ENCODE data around the gene ITPR2.

The ITPR2 gene

GRCh38 chr12:26871985-26872384 is 39.0 kb upstream of the ITPR2 start:
- no peaks in the 10 kb centered on the region for H3K27me3 ChIP-seq
- H3K27ac ChIP-seq: no peak overlapping the region

DNA sequence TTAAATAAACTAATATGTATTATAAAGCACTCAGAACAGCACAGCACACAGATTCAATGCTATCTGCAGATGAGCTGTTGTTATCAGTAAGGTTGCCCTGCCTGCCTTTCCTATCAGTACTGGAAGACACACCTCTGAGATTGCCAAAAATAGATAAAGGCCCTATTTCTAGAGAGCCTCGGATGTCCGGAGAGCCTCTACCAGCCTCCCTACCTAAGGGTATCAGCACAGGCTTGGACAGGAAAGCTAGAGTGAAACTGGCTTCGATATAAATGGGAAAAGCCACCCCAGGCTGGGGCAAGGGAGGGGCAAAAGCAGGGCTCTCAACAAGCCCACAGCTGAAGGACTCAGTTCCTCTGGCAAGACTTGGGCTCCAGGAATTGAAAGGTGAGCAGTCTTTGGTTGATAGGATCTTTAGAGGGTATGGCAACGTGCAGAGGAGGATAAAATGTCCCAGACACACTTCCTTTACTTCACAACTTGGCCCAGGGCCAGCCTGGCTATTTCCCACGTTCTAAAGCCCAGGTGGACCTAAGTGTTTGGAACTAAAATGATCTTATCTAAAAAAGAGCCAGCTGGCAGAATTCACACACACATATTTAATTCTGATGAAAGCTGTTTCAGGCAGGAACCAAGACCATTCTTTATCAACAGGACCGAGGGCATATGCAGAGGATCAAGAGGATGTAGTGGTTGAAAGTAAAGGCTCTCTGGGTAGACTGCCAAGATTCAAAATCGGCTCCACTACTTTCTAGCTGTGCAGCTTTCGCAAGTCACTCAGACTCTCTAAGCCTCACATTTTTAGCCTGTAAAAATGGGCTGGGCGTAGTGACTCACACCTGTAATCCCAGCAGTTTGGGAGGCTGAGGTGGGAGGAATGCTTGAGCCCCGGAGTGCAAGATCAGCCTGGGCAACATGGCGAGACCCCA is 37.8 kb upstream of the ITPR2 start:
- intact Hi-C loops (cut with DNase I; ENCODE audit: low total_unique reads): no loop called here
- H3K27ac ChIP-seq: no peak overlapping the region
- H3K36me3 ChIP-seq: no peaks in the 10 kb centered on the region
- no peaks in the 10 kb centered on the region for H3K27me3 ChIP-seq
- no peaks in the 10 kb centered on the region for H3K4me1 ChIP-seq
- H3K4me3 ChIP-seq: no peak overlapping the region
- no peak for DNase-seq
- no peak for TF ChIP-seq CTCF (IDR thresholded peaks at IDR 0.05)
- no peaks in the 10 kb centered on the region for H3K9me3 ChIP-seq

More at GRCh38 chr12:26871985-26872384, 39.0 kb upstream of the ITPR2 start:
- H3K36me3 ChIP-seq: no peaks in the 10 kb centered on the region
- TF ChIP-seq CTCF (IDR thresholded peaks at IDR 0.05): no peak
- H3K4me3 ChIP-seq: no peak overlapping the region
- DNase-seq: no peak
- H3K9me3 ChIP-seq: no peaks in the 10 kb centered on the region
- intact Hi-C loops (cut with DNase I; ENCODE audit: low total_unique reads): no loop called here
- H3K4me1 ChIP-seq: no peaks in the 10 kb centered on the region

DNA sequence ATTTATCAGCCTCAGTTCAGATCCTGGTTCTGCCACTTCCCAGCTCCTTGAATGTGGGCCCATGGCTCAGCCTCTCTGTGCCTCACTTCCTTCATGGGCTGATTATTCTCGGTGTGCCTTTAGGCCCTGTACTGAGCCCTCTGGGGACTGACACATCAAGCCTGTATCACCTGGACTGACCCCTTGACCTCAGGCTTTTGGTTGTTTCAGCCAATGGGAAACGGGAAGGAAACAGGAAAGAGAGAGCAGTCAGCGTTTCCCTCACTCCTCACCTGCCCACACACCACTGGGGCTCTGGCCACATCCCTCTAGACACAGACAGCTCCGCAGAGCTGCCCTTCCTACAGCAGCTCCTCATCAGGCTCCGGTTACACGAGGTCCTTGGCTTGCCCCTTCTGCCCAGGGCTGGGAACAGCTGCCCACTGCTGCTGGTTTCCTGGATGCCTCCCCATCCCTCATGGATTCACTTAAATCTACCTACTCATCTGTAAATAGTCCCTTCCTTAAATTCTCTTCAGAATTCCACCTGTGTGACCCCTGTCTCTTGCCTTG is 37.0 kb upstream of the ITPR2 start:
- no peak for TF ChIP-seq CTCF (IDR thresholded peaks at IDR 0.05)
- intact Hi-C loops (cut with DNase I; ENCODE audit: low total_unique reads): no loop called here
- Histone ChIP-seq H3K9me3 (no peaks in the 10 kb centered on the region), H3K4me1 (no peaks in the 10 kb centered on the region), H3K27ac (no peak overlapping the region), H3K4me3 (no peak overlapping the region), H3K27me3 (no peaks in the 10 kb centered on the region), H3K36me3 (no peaks in the 10 kb centered on the region)
- DNase-seq: no peak

- H3K27ac ChIP-seq: no peak overlapping the region
- intact Hi-C loops (cut with DNase I; ENCODE audit: low total_unique reads): no loop called here
- DNase-seq: no peak
- H3K4me3 ChIP-seq: no peak overlapping the region
- H3K36me3 ChIP-seq: no peaks in the 10 kb centered on the region
- H3K27me3 ChIP-seq: no peaks in the 10 kb centered on the region
- TF ChIP-seq CTCF (IDR thresholded peaks at IDR 0.05): no peak
- H3K4me1 ChIP-seq: no peaks in the 10 kb centered on the region
- no peaks in the 10 kb centered on the region for H3K9me3 ChIP-seq
These were observed 36.1 kb upstream of the ITPR2 start for GRCh38 chr12:26869104-26869494.

DNA sequence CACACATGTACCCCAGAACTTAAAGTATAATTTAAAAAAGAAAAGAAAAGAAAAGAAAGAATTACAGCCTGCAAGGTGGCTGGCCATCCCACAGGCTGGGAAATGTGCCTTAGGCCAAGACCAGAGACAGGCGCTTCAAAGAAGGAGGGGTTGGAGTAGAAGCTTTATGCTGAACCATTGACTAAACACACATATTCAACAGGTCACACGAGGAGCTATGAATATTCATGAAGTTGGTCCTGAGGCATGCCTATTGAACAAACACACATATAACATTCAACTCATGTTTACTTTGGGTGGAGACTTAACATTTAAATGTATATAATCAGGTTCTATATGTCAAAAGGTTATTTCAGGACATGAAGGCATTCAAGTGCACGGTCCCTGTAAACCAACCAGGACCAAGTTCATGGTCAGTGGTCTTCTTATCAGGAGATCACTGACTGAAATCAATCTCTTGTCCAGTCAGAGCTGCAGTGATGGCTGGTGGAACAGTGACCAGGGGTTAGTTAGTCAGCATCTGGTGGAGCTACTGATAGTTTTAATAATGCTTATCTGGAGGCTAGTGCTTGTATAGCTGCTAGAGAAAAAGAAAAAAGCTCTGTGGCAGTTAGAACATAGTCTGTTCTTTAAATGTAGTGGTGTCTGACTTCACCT is 35.6 kb upstream of the ITPR2 start:
- intact Hi-C loops (cut with DNase I; ENCODE audit: low total_unique reads): no loop called here
- Histone ChIP-seq H3K27ac (no peak overlapping the region), H3K27me3 (no peaks in the 10 kb centered on the region), H3K4me3 (no peak overlapping the region), H3K36me3 (no peaks in the 10 kb centered on the region), H3K9me3 (no peaks in the 10 kb centered on the region), H3K4me1 (no peaks in the 10 kb centered on the region)
- DNase-seq: no peak
- TF ChIP-seq CTCF (IDR thresholded peaks at IDR 0.05): no peak

All from tibial artery (tissue), 4 donors.